CD4-positive, alpha-beta T cell treated with Interleukin-17A for 4 hours (primary cell): ENCODE data around the gene CLIC4.
"Not testable (repeated sequence)": the region's sequence is repeated elsewhere in the genome, so short reads cannot be mapped to it uniquely, and the experiment has no call there.

Experiments
- DNase-seq: peaks from one replicate; pipeline ENCODE4 v3.0.0-alpha.2; 2020; ENCODE audit warnings: mixed read lengths

CLIC4 gene

GRCh38 chr1:24775916-24776315, 30.7 kb downstream of the CLIC4 start:
- DNase-seq: no peak

DNA sequence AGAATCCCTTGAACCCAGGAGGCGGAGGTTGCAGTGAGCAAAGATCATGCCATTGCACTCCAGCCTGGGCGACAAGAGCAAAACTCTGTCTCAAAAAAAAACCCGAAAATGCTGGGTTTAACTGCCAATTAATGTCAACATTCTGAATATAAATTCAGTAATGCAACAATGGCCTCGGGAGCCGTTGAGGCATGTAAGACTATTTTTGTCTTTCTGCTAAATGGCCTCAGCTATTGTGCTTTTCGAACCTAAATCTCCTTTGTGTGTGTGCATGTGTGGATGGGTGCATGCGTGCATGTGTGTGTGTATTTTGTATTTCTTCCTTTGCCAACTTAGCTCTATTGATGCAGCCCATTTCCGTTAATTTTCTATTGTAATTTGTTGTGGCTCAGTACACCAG, 31.6 kb downstream of the CLIC4 start:
- no peak for DNase-seq

- no peak for DNase-seq
These were observed 32.9 kb downstream of the CLIC4 start for GRCh38 chr1:24778141-24778540.

GRCh38 chr1:24779199-24779598, 34.0 kb downstream of the CLIC4 start:
- DNase-seq: not testable (repeated sequence)

GRCh38 chr1:24779689-24780464, 34.6 kb downstream of the CLIC4 start:
- no peak for DNase-seq

GRCh38 chr1:24780626-24781025, 35.4 kb downstream of the CLIC4 start:
- DNase-seq: not testable (repeated sequence)

DNA sequence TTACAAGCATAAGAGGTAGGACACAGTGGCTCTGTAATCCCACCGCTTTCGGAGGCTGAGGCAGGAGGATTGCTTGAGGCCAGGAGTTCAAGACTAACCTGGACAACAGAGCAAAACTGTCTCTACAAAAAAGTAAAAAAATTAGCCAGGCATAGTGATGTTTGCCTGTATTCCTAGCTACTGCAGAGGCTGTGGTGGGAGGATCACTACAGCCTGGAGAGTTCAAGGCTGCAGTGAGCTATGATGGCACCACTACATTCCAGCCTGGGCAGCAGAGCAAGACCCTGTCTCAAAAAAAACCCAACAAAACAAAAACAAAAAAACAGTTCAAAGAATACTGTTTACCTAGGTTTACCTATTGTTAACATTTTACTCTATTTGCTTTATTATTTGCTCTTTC, 37.4 kb downstream of the CLIC4 start:
- no peak for DNase-seq

DNA sequence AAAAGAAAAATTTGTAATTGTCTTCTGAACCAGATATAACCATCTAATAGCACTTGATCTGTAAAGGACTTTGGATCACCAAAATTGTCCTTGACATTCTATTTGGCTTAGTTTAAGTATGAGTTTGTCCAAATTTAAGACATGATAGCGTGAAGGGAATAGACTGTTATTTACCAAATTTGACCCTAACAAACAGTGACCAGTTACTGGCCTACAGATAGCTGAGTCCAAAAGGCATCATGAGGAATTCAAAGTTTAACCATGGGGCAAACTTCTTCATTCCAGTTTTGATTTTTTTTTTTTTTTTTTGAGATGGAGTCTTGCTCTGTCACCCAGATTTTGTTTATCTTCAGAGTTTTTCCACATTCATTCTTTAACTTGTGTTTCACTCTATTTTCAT, 38.5 kb downstream of the CLIC4 start:
- DNase-seq: no peak

GRCh38 chr1:24786191-24786590, 40.9 kb downstream of the CLIC4 start:
- no peak for DNase-seq

DNA sequence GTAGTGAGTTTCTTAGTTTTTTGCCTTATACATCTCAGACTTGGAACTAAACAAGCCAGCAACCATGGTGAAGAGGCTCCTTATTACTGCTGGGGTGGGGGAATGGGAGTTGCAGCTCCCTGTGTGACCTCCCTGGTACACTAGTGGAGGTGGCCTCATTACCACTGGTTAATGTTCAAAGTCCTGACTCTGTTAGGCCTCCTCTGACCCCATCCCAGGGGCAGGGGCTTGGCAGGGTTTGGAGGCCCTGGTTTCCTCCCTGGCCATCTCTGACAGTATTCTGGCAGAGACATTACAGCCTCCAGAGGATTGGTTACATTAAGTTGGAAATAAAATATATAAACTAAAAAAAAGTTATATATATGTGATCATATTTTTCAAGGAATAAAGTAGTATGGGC, 45.2 kb downstream of the CLIC4 start:
- DNase-seq: no peak

GRCh38 chr1:24793447-24794129, 48.3 kb downstream of the CLIC4 start:
- DNase-seq: no peak

DNA sequence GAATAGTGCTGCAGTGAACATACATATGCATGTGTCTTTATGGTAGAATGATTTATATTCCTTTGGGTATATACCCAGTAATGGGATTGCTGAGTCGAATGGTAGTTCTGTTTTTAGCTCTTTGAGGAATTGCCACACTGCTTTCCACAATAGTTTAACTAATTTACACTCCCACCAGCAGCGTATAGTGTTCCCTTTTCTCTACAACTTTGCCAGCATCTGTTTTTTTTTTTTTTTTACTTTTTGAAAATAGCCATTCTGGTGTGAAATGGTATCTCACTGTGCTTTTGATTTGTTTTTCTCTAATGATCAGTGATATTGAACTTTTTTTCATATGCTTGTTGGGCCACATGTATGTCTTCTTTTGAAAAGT, 48.9 kb downstream of the CLIC4 start:
- DNase-seq: not testable (repeated sequence)

GRCh38 chr1:24795236-24795635, 50.0 kb downstream of the CLIC4 start:
- no peak for DNase-seq

- no peak for DNase-seq
These were observed 51.3 kb downstream of the CLIC4 start for GRCh38 chr1:24796524-24796923.

DNA sequence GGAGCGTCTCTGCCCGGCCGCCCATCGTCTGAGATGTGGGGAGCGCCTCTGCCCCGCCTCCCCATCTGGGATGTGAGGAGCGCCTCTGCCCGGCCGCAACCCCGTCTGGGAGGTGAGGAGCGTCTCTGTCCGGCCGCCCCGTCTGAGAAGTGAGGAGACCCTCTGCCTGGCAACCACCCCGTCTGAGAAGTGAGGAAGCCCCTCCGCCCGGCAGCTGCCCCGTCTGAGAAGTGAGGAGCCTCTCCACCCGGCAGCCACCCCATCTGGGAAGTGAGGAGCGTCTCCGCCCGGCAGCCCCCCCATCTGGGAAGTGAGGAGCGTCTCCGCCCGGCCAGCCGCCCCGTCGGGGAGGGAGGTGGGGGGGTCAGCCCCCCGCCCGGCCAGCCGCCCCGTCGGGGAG, 54.0 kb downstream of the CLIC4 start:
- not testable (repeated sequence) for DNase-seq

GRCh38 chr1:24801176-24801575, 55.9 kb downstream of the CLIC4 start:
- DNase-seq: no peak

GRCh38 chr1:24803220-24803619, 58.0 kb downstream of the CLIC4 start:
- no peak for DNase-seq

DNA sequence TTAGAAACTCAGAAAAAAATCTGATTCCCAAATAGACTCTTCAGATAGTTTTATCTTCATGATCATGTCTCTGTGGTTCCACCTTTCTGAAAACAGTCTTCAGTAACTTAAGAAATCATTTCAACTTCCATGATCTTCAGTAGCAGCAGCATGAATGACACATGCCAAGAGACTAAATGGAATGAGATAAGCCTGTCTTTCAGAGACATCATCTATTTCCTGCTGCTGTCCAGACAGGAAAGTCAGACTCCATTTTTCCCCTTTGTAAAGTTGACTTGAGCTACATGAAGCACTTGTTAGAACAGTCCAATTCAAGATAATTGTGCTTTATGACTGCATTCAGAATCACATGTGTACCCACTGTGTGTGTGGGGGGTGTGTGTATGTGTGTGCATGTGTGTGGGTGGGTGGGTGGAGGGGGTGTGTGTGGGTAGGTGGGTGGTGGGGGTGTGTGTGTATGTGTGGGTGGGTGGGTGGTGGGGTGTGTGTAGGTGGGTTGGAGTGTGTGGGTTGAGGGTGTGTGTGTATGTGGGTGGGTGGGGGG, 58.8 kb downstream of the CLIC4 start:
- no peak for DNase-seq

DNA sequence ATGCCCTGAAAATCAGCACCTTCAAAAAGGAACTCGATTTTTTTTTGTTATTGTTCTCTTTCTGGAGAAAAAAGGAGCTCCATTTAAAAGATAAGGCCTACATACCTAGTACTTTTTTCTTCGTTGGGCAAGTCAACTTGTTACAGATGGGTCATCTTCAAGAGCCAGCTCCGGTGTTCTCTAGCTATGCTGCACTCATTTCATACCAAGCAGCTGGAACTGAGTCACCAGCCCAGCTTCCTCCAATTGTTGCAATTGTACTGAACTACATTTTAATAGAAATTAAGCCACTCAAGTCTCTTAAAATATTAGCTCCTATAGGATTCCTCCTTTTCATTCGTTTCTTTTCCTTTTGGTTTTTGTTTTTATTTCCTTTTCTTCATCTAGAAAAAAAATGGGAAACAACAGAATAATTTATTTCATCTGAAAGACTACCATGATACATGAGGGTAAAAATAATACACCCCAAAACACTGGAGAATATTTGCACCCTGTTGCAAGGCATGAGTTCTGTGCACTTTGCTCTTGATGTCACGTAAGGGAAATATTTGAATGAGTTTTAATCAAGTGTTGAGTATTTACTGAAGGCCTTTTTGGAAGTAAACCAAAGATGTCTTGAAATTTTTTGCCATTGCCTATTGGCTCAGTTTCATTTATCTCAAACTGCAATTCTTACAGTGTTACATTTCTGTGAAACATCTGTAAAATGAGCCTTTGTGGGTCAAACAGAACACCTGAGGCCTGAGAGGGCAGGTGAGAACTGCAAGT, 60.5 kb downstream of the CLIC4 start:
- DNase-seq: no peak

- no peak for DNase-seq
These were observed 61.3 kb downstream of the CLIC4 start for GRCh38 chr1:24806588-24806987.

GRCh38 chr1:24811494-24811893, 66.2 kb downstream of the CLIC4 start:
- DNase-seq: not testable (repeated sequence)

DNA sequence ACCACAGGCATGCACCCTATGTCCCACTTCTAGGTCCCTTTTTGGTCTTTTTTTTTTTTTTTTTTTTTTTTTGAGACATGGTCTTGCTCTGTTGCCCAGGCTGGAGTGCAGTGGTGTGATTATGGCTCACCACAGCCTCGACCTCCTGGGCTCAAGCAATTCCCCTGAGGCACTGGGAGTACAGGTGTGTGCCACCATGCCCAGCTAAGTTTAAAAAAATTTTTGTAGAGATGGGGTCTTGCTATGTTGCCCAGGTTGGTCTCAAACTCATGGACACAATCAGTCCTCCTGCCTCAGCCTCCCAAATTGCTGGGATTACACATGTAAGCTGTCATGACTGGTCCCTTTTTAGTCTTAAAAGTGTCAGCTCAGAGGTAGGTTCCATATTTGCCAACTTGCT, 75.0 kb downstream of the CLIC4 start:
- DNase-seq: not testable (repeated sequence)

DNA sequence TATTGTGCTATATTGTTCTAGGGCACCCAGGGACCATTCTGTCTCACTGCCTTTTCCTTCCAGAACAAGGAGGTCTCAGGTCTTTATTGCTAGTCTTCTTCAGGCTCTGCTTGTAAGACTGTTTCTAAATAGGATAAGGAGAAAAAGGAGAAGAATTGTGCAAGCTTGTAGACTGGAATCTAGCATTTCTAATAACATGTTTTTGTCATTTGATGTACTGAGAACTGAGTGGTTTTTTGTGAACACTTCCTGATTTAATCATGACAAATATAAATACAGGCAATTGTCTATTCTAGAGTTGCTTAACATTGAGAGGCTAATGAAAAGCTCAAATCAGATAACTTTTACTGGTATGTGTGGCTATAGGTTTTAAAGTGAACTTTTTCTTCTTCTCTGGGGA, 77.6 kb downstream of the CLIC4 start:
- DNase-seq: no peak

- not testable (repeated sequence) for DNase-seq
These were observed 78.2 kb downstream of the CLIC4 start for GRCh38 chr1:24823486-24823885.
